Gastrocnemius medialis (tissue), 4 donors: ENCODE data around the gene ANKRD22. TPM values are rescaled to one million over a fixed set of nuclear protein-coding genes. Genes with fewer than 3 reads are reported as not detected.
"Not testable (repeated sequence)": the region's sequence is repeated elsewhere in the genome, so short reads cannot be mapped to it uniquely, and the experiment has no call there.

ENCODE experiments used
- ATAC-seq, 2 donors: fragments of 150-250 bp; one replicate each; pipeline ENCODE4 v1.9.1; 2016
- DNase-seq, 2 donors: peaks; one replicate each; pipeline ENCODE4 v3.0.0-alpha.2; 2019
- H3K27ac ChIP-seq, 4 donors: fragments of 200-600 bp; sonication (generic); 1 replicate in 1 of 4; 2 replicates in 3 of 4; pipeline ENCODE4 v1.5.1; 2016 to 2018; ENCODE audit warnings: mild to moderate bottlenecking in 2 of 4, moderate library complexity in 1 of 4
- H3K27me3 ChIP-seq, 3 donors: fragments of 200-600 bp; sonication (generic) in 2 of 3; 1 replicate in 1 of 3; 2 replicates in 2 of 3; pipeline versions ENCODE4 v1.5.1 to v1.6.0; 2016 to 2019; ENCODE audit warnings: mild to moderate bottlenecking in 1 of 3, moderate library complexity in 1 of 3
- H3K36me3 ChIP-seq, 2 donors: fragments of 200-600 bp; sonication (generic) in 1 of 2; one replicate each; pipeline ENCODE4 v1.5.1; 2017 to 2018
- H3K4me1 ChIP-seq, 2 donors: fragments of 200-600 bp; sonication (generic) in 1 of 2; one replicate each; pipeline ENCODE4 v1.5.1; 2016 to 2017; ENCODE audit warnings: mild to moderate bottlenecking in 2 of 2
- H3K4me3 ChIP-seq, 4 donors: fragments of 200-600 bp; sonication (generic) in 3 of 4; 1 replicate in 1 of 4; 2 replicates in 3 of 4; pipeline ENCODE4 v1.5.1; 2016 to 2019; ENCODE audit warnings: mild to moderate bottlenecking in 2 of 4
- H3K9me3 ChIP-seq, 3 donors: fragments of 200-600 bp; sonication (generic) in 2 of 3; 1 replicate in 1 of 3; 2 replicates in 2 of 3; pipeline ENCODE4 v1.5.1; 2016 to 2019
- CTCF ChIP-seq, 5 experiments: fragments of 450-650 bp in 3 of 5; fragments of 200-600 bp in 2 of 5; sonication (generic) in 2 of 5; IDR thresholded peaks in 4 of 5; conservative IDR thresholded peaks in 1 of 5; 1 replicate in 4 of 5; 2 replicates in 1 of 5; pipeline ENCODE4 v1.5.1; 2016 to 2019; ENCODE audit warnings: antibody characterized with exemption in 5 of 5, mild to moderate bottlenecking in 3 of 5, moderate library complexity in 3 of 5
- POLR2A ChIP-seq, 2 donors: fragments of 450-650 bp; IDR thresholded peaks; one replicate each; pipeline ENCODE4 v1.6.1; 2017; ENCODE audit warnings: antibody characterized with exemption in 2 of 2, mild to moderate bottlenecking in 2 of 2, moderate library complexity in 2 of 2
- in situ Hi-C, 4 donors: fragments of 200-750 bp; cut with MboI; loops; one replicate each; pipeline versions ENCODE4 v1.15.0 to v1.8.0; 2017; ENCODE audit warnings: low sequenced_read_pairs in 4 of 4
- intact Hi-C: fragments of 100-400 bp; cut with DNase I; formaldehyde crosslinking; loops from one replicate; pipeline ENCODE4 v1.15.1; 2023; ENCODE audit warnings: low total_unique reads
- total RNA-seq, 4 donors: library from RNA; depleted of rRNA; stranded (reverse); fragments of >200 nt; gene quantifications; one replicate each; pipeline versions ENCODE4 v1.1.0 to v1.2.3, GENCODE V29; 2016

The ANKRD22 gene
- total RNA-seq, 4 donors from 2014 or later: not detected

- H3K27me3 ChIP-seq: no peaks in the 10 kb centered on the region
- DNase-seq (no peak), ATAC-seq (no peak)
- no peaks in the 10 kb centered on the region for H3K36me3 ChIP-seq
- no peak for TF ChIP-seq POLR2A (IDR thresholded peaks at IDR 0.05)
- no peak overlapping the region for H3K4me3 ChIP-seq
- no peaks in the 10 kb centered on the region for H3K9me3 ChIP-seq
- intact Hi-C loops: no loop called here
- H3K4me1 ChIP-seq: no peaks in the 10 kb centered on the region
- in situ Hi-C loops: loop anchor here in 2 of 4 donors (25.0 kb wide), 1 partner anchor 371 kb away; the partner anchor contains the start of gene CH25H (in 2 of the 2)
- no peak overlapping the region for H3K27ac ChIP-seq
These were observed 10.1 kb downstream of the ANKRD22 start for GRCh38 chr10:88841316-88842111.

- Histone ChIP-seq H3K9me3 (no peaks in the 10 kb centered on the region), H3K27ac (no peak overlapping the region), H3K36me3 (no peaks in the 10 kb centered on the region), H3K27me3 (no peaks in the 10 kb centered on the region), H3K4me3 (no peak overlapping the region), H3K4me1 (no peaks in the 10 kb centered on the region)
- in situ Hi-C loops (loop anchor here in 2 of 4 donors (25.0 kb wide), 1 partner anchor 371 kb away; the partner anchor contains the start of gene CH25H (in 2 of the 2)), intact Hi-C loops (no loop called here)
- DNase-seq (no peak), ATAC-seq (no peak)
- no peak for TF ChIP-seq CTCF (IDR thresholded peaks at IDR 0.05 in 4 of 5, conservative IDR thresholded peaks at IDR 0.05 in 1 of 5)
- TF ChIP-seq POLR2A (IDR thresholded peaks at IDR 0.05): no peak
These were observed 10.8 kb downstream of the ANKRD22 start for GRCh38 chr10:88840881-88841280.

GRCh38 chr10:88840104-88840503 is 11.5 kb downstream of the ANKRD22 start:
- no peaks in the 10 kb centered on the region for H3K9me3 ChIP-seq
- intact Hi-C loops: no loop called here
- H3K4me1 ChIP-seq: no peaks in the 10 kb centered on the region
- DNase-seq: no peak
- in situ Hi-C loops: loop anchor here in 2 of 4 donors (25.0 kb wide), 1 partner anchor 372 kb away; the partner anchor contains the start of gene CH25H (in 2 of the 2)
- no peak overlapping the region for H3K27ac ChIP-seq
- TF ChIP-seq CTCF (IDR thresholded peaks at IDR 0.05 in 4 of 5, conservative IDR thresholded peaks at IDR 0.05 in 1 of 5): no peak
- no peak for TF ChIP-seq POLR2A (IDR thresholded peaks at IDR 0.05)
- H3K4me3 ChIP-seq: no peak overlapping the region
- no peaks in the 10 kb centered on the region for H3K27me3 ChIP-seq
- H3K36me3 ChIP-seq: no peaks in the 10 kb centered on the region
- no peak for ATAC-seq

- no peak for ATAC-seq
- Histone ChIP-seq H3K27me3 (no peaks in the 10 kb centered on the region), H3K4me1 (no peaks in the 10 kb centered on the region), H3K36me3 (no peaks in the 10 kb centered on the region), H3K4me3 (no peak overlapping the region), H3K27ac (no peak overlapping the region), H3K9me3 (no peaks in the 10 kb centered on the region)
- in situ Hi-C loops (loop anchor here (5.0 to 25.0 kb wide), 8 partner anchors 38 to 376 kb away; partner anchors contain the start of gene CH25H (in 2 of the 4)), intact Hi-C loops (loop anchor here (5.0 to 10.0 kb wide), 2 partner anchors 148 to 376 kb away; no protein-coding TSS in a partner anchor)
- DNase-seq: no peak
- TF ChIP-seq POLR2A (IDR thresholded peaks at IDR 0.05) (no peak), CTCF (IDR thresholded peaks at IDR 0.05 in 4 of 5, conservative IDR thresholded peaks at IDR 0.05 in 1 of 5) (no peak)
These were observed 12.8 kb downstream of the ANKRD22 start for GRCh38 chr10:88838766-88839350.

- in situ Hi-C loops: loop anchor here (5.0 to 25.0 kb wide), 8 partner anchors 40 to 377 kb away; partner anchors contain the start of gene CH25H (in 2 of the 4)
- not testable (repeated sequence) for ATAC-seq
These were observed 14.0 kb downstream of the ANKRD22 start for GRCh38 chr10:88837632-88838031.

More at GRCh38 chr10:88837632-88838031, 14.0 kb downstream of the ANKRD22 start:
- H3K27me3 ChIP-seq, DNase-seq, H3K27ac ChIP-seq, H3K9me3 ChIP-seq, H3K36me3 ChIP-seq, H3K4me3 ChIP-seq, H3K4me1 ChIP-seq: not testable (repeated sequence)
- intact Hi-C loops: loop anchor here (2.0 to 10.0 kb wide), 3 partner anchors 95 to 377 kb away; no protein-coding TSS in a partner anchor
